ENCODE measurements around the gene VPS54.

- no peak for TF ChIP-seq SP1 (IDR thresholded peaks at IDR 0.05)
- TF ChIP-seq, protein P1, sequence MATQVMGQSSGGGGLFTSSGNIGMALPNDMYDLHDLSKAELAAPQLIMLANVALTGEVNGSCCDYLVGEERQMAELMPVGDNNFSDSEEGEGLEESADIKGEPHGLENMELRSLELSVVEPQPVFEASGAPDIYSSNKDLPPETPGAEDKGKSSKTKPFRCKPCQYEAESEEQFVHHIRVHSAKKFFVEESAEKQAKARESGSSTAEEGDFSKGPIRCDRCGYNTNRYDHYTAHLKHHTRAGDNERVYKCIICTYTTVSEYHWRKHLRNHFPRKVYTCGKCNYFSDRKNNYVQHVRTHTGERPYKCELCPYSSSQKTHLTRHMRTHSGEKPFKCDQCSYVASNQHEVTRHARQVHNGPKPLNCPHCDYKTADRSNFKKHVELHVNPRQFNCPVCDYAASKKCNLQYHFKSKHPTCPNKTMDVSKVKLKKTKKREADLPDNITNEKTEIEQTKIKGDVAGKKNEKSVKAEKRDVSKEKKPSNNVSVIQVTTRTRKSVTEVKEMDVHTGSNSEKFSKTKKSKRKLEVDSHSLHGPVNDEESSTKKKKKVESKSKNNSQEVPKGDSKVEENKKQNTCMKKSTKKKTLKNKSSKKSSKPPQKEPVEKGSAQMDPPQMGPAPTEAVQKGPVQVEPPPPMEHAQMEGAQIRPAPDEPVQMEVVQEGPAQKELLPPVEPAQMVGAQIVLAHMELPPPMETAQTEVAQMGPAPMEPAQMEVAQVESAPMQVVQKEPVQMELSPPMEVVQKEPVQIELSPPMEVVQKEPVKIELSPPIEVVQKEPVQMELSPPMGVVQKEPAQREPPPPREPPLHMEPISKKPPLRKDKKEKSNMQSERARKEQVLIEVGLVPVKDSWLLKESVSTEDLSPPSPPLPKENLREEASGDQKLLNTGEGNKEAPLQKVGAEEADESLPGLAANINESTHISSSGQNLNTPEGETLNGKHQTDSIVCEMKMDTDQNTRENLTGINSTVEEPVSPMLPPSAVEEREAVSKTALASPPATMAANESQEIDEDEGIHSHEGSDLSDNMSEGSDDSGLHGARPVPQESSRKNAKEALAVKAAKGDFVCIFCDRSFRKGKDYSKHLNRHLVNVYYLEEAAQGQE (IDR thresholded peaks at IDR 0.05), result no peak
- TF ChIP-seq CTCF (IDR thresholded peaks at IDR 0.05; ENCODE audit: low read depth, low read length, missing input control), result no peak
- TF ChIP-seq RAD21 (IDR thresholded peaks at IDR 0.05), result no peak
- TF ChIP-seq, protein P2, sequence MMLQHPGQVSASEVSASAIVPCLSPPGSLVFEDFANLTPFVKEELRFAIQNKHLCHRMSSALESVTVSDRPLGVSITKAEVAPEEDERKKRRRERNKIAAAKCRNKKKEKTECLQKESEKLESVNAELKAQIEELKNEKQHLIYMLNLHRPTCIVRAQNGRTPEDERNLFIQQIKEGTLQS (IDR thresholded peaks at IDR 0.05), result no peak
- no peak for TF ChIP-seq YY1 (IDR thresholded peaks at IDR 0.05)
- TF ChIP-seq GABPA (IDR thresholded peaks at IDR 0.05 in 1 of 2, conservative IDR thresholded peaks at IDR 0.05 in 1 of 2), result no peak
- no peak for TF ChIP-seq MAX (IDR thresholded peaks at IDR 0.05)
Measured at GRCh38 chr2:63862806-63863205, 156.4 kb downstream of the VPS54 start.

All from liver (tissue), 3 donors.